A549 treated with CpdA at 1 μM for 4 hours (cell line): ENCODE results near the gene KDM5C. TPM values are rescaled to one million over a fixed set of nuclear protein-coding genes. Genes with fewer than 3 reads are reported as not detected.

ENCODE experiments used
- total RNA-seq: library from RNA; stranded (reverse); fragments of 200-300 nt; extraction: Qiagen RNA extraction; gene quantifications from 5 replicates; pipeline ENCODE4 v1.2.3, GENCODE V29; 2022; ENCODE audit warnings: low read depth

The KDM5C gene
- total RNA-seq, result 47.6 to 58.0 TPM (median 56.6 TPM) in 5 replicates

GRCh38 chrX:53224860-53225797 is at the start of gene KDM5C:
Gene KDM5C (minus strand): TSS chrX:53225207. CDS start chrX:53224889, 318 bp downstream.

Other genes with a start within 250 kb of the KDM5C start
- gene GPR173, start 176.4 kb downstream of the KDM5C start, total RNA-seq, result not detected in 5 replicates
- gene TSPYL2, start 142.8 kb downstream of the KDM5C start, total RNA-seq, result 9.3 to 10.4 TPM (median 9.5 TPM) in 5 replicates
- gene KANTR, start 131.1 kb downstream of the KDM5C start, total RNA-seq, result 1.4 to 1.6 TPM (median 1.4 TPM) in 5 replicates
- 32.1 to 43.5 TPM (median 38.3 TPM) in 5 replicates for gene IQSEC2, start 56.4 kb upstream of the KDM5C start, total RNA-seq
- 46.5 to 66.5 TPM (median 57.6 TPM) in 5 replicates for gene SMC1A, start 197.4 kb upstream of the KDM5C start, total RNA-seq
- gene RIBC1, start 197.7 kb upstream of the KDM5C start, total RNA-seq, result 0.65 to 0.88 TPM (median 0.85 TPM) in 5 replicates
- gene HSD17B10, start 209.2 kb upstream of the KDM5C start, total RNA-seq, result 157 to 207 TPM (median 192 TPM) in 5 replicates